Smooth muscle cell (in vitro differentiated cells): ENCODE measurements around the gene UBAP1L. TPM values are rescaled to one million over a fixed set of nuclear protein-coding genes. Genes with fewer than 3 reads are reported as not detected.
A peak's percentile ranks its signal among the peaks of the same experiment; 100 is the strongest.

Experiments used
- DNase-seq: peaks from one replicate; lab custom pipeline; 2025; ENCODE audit not compliant: unreplicated experiment; lab: John Stamatoyannopoulos, UW
- H2AFZ ChIP-seq: fragments of 200-600 bp; sonication (generic); 2 replicates; pipeline ENCODE4 v1.6.0; 2016; ENCODE audit warnings: antibody characterized with exemption, low read depth, mild to moderate bottlenecking
- H3F3A ChIP-seq: fragments of 200-600 bp; sonication (generic); 2 replicates; pipeline ENCODE4 v1.6.0; 2017; ENCODE audit warnings: antibody characterized with exemption, low read depth
- H3K27ac ChIP-seq: fragments of 200-600 bp; sonication (generic); 2 replicates; pipeline ENCODE4 v1.5.1; 2016; ENCODE audit warnings: low read depth, mild to moderate bottlenecking
- H3K27me3 ChIP-seq: fragments of 200-600 bp; sonication (generic); 2 replicates; pipeline ENCODE4 v1.6.1; 2016; ENCODE audit warnings: low read depth, mild to moderate bottlenecking
- H3K36me3 ChIP-seq: fragments of 200-600 bp; sonication (generic); 2 replicates; pipeline ENCODE4 v1.5.1; 2016; ENCODE audit warnings: low read depth
- H3K4me1 ChIP-seq: fragments of 200-600 bp; sonication (generic); 2 replicates; pipeline ENCODE4 v1.5.1; 2016; ENCODE audit warnings: low read depth
- H3K4me2 ChIP-seq: fragments of 200-600 bp; sonication (generic); 2 replicates; pipeline ENCODE4 v1.6.0; 2016; ENCODE audit warnings: mild to moderate bottlenecking
- H3K4me3 ChIP-seq: fragments of 200-600 bp; sonication (generic); 2 replicates; pipeline ENCODE4 v1.5.1; 2016; ENCODE audit warnings: mild to moderate bottlenecking
- H3K79me2 ChIP-seq: fragments of 200-600 bp; sonication (generic); 2 replicates; pipeline ENCODE4 v1.6.0; 2016; ENCODE audit warnings: low read depth, mild to moderate bottlenecking
- H3K9ac ChIP-seq: fragments of 200-600 bp; sonication (generic); 2 replicates; pipeline ENCODE4 v1.6.0; 2016; ENCODE audit warnings: low read depth
- H3K9me3 ChIP-seq: fragments of 200-600 bp; sonication (generic); replicated peaks from 2 replicates; pipeline ENCODE4 v1.5.1; 2016; ENCODE audit warnings: low read depth
- H4K20me1 ChIP-seq: fragments of 200-600 bp; sonication (generic); 2 replicates; pipeline ENCODE4 v1.6.0; 2016; ENCODE audit warnings: low read depth
- CTCF ChIP-seq: fragments of 200-600 bp; sonication (generic); IDR thresholded peaks from 2 replicates; pipeline ENCODE4 v1.5.1; 2017; ENCODE audit warnings: borderline replicate concordance, mild to moderate bottlenecking, antibody characterized with exemption; ENCODE audit not compliant: insufficient read depth, poor library complexity, severe bottlenecking
- WGBS: methylation state at CpG from one replicate; pipeline ENCODE4 v1.1.7; 2016; ENCODE audit warnings: low lambda C conversion rate; 5-methylcytosine and 5-hydroxymethylcytosine counted together
- polyA plus RNA-seq: library from polyadenylated mRNA; unstranded; fragments of >200 nt; fragmentation: Nextera tagmentation; extraction: Ambion mirVana; gene quantifications from 2 replicates; pipeline ENCODE4 v1.2.1, GENCODE V29; 2016
- total RNA-seq: library from RNA; depleted of rRNA; stranded (reverse); fragments of >200 nt; gene quantifications from 2 replicates; pipeline ENCODE4 v1.2.3, GENCODE V29; 2014

Gene UBAP1L
- total and polyA plus RNA-seq, 2 experiments from 2014 or later: 1.0 to 1.2 TPM

GRCh38 chr15:65083262-65083701, 31.7 kb downstream of the UBAP1L start:
- DNase-seq: no peak
- Histone ChIP-seq H3K4me2 (peak overlapping the region; percentile 63), H3K4me1 (peaks cover 29% of the 10 kb centered on the region), H3K9ac (no peak overlapping the region), H3F3A (no peaks in the 10 kb centered on the region), H3K36me3 (no peaks in the 10 kb centered on the region), H2AFZ (no peak overlapping the region), H3K9me3 (no peaks in the 10 kb centered on the region), H3K4me3 (no peak overlapping the region), H4K20me1 (no peaks in the 10 kb centered on the region), H3K79me2 (no peaks in the 10 kb centered on the region), H3K27me3 (no peaks in the 10 kb centered on the region), H3K27ac (no peak overlapping the region)
- 7% methylated on average over 7 of the region's 7 CpGs for WGBS
- peak; percentile 37 for TF ChIP-seq CTCF

- WGBS: 21% methylated on average over 7 of the region's 7 CpGs
- no peak overlapping the region for H3K27ac ChIP-seq
- peak overlapping the region; percentile 63 for H3K4me2 ChIP-seq
- no peaks in the 10 kb centered on the region for H3K27me3 ChIP-seq
- H3F3A ChIP-seq: no peaks in the 10 kb centered on the region
- H3K9me3 ChIP-seq: no peaks in the 10 kb centered on the region
- peaks cover 29% of the 10 kb centered on the region for H3K4me1 ChIP-seq
- no peaks in the 10 kb centered on the region for H3K79me2 ChIP-seq
- no peak for DNase-seq
- H2AFZ ChIP-seq: no peak overlapping the region
- no peaks in the 10 kb centered on the region for H4K20me1 ChIP-seq
- H3K4me3 ChIP-seq: no peak overlapping the region
- TF ChIP-seq CTCF: no peak
- H3K36me3 ChIP-seq: no peaks in the 10 kb centered on the region
- no peak overlapping the region for H3K9ac ChIP-seq
These were observed 32.6 kb downstream of the UBAP1L start for GRCh38 chr15:65082303-65082953.

DNA sequence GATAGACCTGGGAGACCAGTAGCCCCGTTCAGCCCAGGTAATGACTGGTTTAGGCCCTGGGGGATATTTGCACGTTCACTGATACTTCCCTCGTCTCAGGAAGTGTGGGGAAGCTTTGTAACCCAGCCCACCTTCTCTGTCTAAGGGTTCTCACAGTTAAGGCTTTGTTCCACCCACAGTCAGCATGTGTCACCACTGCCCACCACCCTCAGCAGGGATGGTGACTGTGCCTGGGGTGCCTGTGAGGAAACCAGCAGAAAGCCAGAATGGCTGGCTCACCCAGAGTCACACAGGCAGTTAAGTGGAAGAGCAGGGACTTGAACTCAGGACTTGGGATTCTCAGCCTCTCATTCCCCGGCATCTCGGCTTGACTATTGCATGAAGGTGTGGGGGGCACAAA, 33.2 kb downstream of the UBAP1L start:
- Histone ChIP-seq H3K4me2 (no peak overlapping the region), H4K20me1 (no peaks in the 10 kb centered on the region), H3K9ac (no peak overlapping the region), H3K27me3 (no peaks in the 10 kb centered on the region), H2AFZ (no peak overlapping the region), H3F3A (no peaks in the 10 kb centered on the region), H3K36me3 (no peaks in the 10 kb centered on the region), H3K4me1 (peaks cover 29% of the 10 kb centered on the region), H3K4me3 (no peak overlapping the region), H3K9me3 (no peaks in the 10 kb centered on the region), H3K27ac (no peak overlapping the region), H3K79me2 (no peaks in the 10 kb centered on the region)
- 56% methylated on average over 5 of the region's 5 CpGs for WGBS
- DNase-seq: no peak
- TF ChIP-seq CTCF: no peak

GRCh38 chr15:65081270-65081669, 33.7 kb downstream of the UBAP1L start:
- DNase-seq: no peak
- Histone ChIP-seq H3K79me2 (no peaks in the 10 kb centered on the region), H3K27ac (no peak overlapping the region), H3K9ac (no peak overlapping the region), H2AFZ (no peak overlapping the region), H3F3A (no peaks in the 10 kb centered on the region), H3K36me3 (no peaks in the 10 kb centered on the region), H3K9me3 (no peaks in the 10 kb centered on the region), H3K4me2 (no peak overlapping the region), H4K20me1 (no peaks in the 10 kb centered on the region), H3K27me3 (no peaks in the 10 kb centered on the region), H3K4me1 (peaks cover 29% of the 10 kb centered on the region), H3K4me3 (no peak overlapping the region)
- no peak for TF ChIP-seq CTCF
- 67% methylated on average over 6 of the region's 6 CpGs for WGBS
